ENCODE measurements around the gene LRRC8B.
"Not testable (repeated sequence)": the region's sequence is repeated elsewhere in the genome, so short reads cannot be mapped to it uniquely, and the experiment has no call there.

Gene LRRC8B

DNA sequence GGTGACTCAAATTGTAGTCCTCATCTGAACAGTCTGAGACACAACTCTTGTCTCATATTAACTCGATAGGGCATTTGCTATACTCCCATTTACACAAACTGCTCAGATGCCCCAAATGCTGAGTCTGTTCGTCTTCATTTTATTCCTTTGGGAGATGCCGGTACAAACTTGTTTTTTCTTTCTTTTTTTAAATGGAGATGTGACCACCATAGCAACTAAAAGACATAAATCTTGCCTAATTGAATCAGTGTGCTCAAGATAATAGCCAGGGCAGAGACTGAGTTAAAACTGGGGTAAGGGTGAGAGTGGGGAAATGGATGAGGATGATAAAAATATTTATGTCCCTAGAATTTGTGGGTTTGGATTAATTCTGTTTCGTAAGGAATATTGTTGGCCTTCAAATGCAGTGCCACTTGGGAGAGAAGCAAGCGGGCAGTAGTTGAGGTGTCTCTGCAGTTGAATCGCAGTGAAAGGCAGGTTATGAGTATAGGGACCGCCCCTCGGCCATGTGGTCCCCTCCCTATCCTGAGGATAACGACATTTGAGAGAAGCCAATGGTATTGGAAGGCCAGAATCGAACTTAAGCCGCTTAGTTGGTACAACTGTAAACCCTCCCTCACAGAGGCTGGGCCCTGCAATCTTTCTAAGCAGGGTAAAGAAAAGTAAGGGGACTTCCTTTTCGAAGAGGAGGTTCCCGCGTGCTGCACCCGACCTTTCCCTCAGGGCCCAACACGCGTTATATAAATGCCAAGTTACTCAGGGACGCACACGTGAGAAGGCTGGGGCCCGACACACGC, 859 bp upstream of the LRRC8B start:
- DNase-seq (ENCODE audit: low read depth in 3 of 3, low spot score in 1 of 3): peak in 1 of 3 donors; percentile 14

DNA sequence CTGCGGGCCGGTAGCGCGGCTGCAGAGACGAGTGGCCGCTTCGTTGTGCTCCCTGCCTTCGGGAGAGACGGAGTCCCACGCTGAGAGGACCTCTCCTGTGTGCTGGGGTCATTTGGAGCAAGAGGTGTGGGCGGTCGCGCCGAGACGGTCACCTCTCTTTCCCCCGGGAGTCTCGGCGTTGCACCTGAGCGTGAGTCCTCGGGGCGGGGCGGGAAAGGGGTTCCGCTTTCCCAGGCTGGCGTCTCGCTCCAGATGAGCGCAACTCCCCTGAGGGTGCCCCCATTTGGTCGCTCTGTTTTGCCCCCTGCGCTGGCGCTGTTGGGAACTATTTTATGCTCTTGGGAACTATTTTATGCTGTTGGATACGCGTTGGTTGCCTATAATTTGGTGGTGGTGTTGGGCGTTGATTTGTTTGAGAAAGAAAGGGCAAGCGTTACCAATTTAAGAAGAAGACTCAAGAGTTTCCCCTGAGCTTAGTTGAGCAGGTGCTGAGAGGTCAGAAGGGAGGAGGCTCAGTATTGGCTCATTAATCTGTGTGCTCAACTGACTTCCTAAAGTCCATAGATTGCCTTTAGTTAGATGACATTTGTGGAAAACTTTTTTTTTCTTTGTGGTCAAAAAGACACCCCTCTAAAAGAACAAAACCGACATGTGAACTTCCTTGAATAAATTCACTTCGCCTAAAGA, 683 bp downstream of the LRRC8B start:
- peak in 1 of 3 donors; percentile 37 for DNase-seq (ENCODE audit: low read depth in 3 of 3, low spot score in 1 of 3)

GRCh38 chr1:89527256-89527655, 2.6 kb downstream of the LRRC8B start:
- DNase-seq (ENCODE audit: low read depth in 3 of 3, low spot score in 1 of 3): no peak

DNA sequence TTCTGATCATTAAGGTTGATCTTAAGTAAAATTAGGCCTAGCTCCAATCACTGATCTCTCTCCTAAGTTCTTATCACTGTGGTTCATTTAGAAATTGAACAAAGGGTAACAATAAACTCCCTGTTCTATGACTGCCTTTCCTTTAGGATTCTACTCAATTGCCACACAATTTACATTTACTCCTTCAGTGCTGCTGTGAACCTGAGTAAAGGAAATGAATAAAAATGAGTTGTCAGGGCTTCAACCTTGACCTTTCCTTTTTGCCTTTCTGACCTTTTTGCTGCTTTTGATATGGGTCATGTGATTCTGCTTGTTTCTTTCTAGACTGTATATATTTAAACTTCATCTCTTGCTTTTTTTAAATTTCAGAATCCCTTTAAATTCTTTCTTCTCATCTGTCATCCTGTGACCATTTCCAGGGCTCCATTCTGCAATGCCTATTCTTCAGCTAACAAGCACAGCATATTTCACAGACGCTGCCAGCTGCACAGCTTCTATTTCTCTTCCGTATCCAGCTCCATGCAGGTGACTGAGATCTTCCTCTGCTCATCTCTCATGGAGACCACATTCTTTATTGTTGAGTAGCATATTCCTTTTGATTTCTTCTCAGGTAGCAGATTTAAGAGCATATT, 3.2 kb downstream of the LRRC8B start:
- DNase-seq (ENCODE audit: low read depth in 3 of 3, low spot score in 1 of 3): no peak

- DNase-seq (ENCODE audit: low read depth in 3 of 3, low spot score in 1 of 3): no peak
Measured at GRCh38 chr1:89528382-89528780, 3.8 kb downstream of the LRRC8B start.

DNA sequence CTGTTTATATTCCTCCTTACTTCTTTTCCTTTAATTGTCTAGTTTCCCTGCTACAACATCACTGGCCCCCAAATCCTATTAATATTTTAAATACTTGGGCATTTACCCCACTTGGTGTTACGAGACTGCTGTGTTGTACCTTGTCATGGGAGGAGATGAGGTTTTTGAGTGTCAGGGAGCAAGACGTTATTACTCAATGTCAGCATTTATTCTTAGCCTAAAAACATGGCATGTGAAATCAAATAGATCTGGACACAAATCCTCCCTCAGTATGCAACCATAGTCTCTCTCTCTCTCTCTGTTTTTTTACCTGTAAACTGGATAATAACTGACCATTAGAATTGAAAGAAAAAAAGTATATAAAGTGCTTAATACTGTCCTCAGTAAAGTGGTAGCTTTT, 4.6 kb downstream of the LRRC8B start:
- DNase-seq (ENCODE audit: low read depth in 3 of 3, low spot score in 1 of 3): no peak

DNA sequence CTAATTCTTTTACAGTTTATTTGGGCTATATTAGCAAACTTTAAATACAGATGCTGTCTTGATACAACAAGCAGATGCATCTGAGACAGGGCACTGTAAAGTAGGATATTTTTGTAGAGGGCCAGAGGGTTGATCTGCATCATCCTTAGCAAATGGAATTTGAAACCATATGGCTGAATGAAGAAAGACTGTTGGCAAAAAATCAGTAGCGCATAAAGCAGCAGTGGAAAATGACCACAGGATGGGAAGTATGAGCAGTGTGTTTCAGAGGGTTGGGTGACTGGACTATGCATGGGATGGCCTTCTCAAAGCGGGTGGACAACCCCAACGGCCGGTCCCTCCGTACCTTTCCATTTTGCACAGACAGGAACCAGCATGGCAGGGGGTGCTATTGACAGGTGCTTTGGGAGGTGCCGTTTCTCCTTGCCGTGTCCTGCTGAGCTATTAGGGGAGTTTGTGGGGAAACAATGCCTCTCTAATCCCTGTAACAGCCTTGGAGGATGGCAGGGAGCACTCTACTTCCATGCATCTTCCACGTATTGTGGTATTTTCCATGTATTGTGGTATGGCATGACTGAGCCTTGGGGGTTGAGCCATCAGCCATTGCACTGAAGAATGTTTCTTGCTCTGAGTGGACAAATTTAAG, 5.9 kb downstream of the LRRC8B start:
- no peak for DNase-seq (ENCODE audit: low read depth in 3 of 3, low spot score in 1 of 3)

DNA sequence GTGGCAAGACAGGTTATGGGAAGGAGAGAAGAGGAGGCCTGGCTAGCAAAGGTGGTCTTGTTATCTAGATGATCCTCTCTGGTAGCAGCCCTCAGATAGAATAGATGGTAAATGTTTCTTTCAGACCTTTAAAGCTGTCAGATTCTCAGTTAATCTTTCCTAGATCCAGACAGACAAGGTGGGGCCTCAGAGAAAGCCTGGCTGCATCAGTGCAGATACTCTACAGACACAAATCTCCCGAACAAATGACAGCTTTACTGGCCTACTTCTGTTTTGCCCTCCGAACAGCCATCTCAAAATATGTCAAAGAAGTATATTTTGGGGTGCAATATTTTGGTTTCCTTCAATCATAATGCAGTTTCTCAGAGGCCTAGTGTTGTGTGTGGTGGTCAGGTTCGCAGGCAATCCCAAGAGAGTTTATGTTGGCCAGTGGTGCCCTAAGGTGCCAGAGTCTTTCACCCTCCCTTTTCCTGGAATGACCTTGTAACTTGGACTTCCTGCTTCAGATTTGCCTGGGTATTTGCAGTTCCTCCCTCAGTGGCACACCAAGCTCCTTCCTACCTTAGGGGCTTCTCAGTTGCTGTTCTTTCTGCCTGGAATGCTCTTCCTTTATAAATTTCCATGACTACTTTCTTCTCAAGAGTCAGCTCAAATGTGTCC, 7.0 kb downstream of the LRRC8B start:
- no peak for DNase-seq (ENCODE audit: low read depth in 3 of 3, low spot score in 1 of 3)

- no peak for DNase-seq (ENCODE audit: low read depth in 3 of 3, low spot score in 1 of 3)
Measured at GRCh38 chr1:89532228-89532627, 7.6 kb downstream of the LRRC8B start.

DNA sequence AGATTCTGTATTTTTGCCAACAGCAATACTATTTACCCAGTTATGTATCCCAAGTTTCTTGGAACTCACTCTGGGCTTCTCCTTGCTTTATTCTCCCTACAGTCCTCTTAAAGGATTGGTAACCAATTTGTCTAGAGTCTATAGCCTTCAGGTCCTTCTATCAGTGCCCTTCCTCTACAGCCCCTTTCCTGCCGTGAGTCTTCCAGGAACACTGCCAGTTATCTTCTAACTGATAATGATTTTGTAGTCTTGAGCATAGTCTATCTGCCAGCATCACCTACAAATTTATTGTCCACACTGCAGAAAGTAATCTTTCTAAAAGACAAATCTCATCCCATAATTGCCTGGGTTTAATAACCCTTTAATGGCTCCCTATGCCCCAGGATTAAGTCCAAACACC, 8.2 kb downstream of the LRRC8B start:
- no peak for DNase-seq (ENCODE audit: low read depth in 3 of 3, low spot score in 1 of 3)

- DNase-seq (ENCODE audit: low read depth in 3 of 3, low spot score in 1 of 3): no peak
Measured at GRCh38 chr1:89535537-89535936, 10.9 kb downstream of the LRRC8B start.

- no peak for DNase-seq (ENCODE audit: low read depth in 3 of 3, low spot score in 1 of 3)
Measured at GRCh38 chr1:89536555-89537341, 12.1 kb downstream of the LRRC8B start.

DNA sequence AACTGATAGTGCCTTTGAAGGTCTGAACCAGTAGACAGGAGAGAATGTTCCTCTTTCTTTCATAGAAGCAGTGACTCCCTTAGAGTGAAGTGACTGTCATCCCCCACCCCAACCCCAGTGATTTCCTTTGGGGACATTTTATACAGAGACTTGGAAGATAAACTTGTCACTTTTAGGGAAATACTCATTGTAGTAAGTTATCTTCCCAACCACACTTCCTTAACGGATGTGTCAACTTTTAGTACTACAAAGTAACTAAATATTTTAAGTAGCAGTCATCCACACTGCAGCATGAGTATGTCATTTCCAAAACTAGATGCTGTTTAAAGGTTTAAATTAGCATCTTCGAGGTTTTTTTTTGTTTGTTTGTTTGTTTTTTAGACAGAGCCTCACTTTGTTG, 13.7 kb downstream of the LRRC8B start:
- no peak for DNase-seq (ENCODE audit: low read depth in 3 of 3, low spot score in 1 of 3)

DNA sequence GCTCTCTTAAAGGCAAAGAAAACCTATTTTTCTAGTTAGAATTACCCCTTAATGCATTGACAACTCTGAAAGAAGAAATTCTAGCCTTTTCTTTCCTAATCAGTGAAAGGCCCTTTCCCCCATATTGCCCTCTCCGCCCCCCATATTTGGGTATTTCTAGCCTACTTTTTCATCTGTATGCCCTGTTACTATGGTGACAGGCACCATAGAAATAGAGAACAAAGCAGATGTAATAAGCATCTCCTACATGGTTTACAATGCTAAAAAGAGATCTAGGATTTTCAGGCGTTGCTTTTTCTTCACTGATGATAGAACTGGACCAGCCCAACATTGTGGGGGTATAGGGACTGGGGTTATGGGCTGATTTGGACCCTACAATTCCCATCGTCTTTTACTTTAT, 14.5 kb downstream of the LRRC8B start:
- DNase-seq (ENCODE audit: low read depth in 3 of 3, low spot score in 1 of 3): no peak

DNA sequence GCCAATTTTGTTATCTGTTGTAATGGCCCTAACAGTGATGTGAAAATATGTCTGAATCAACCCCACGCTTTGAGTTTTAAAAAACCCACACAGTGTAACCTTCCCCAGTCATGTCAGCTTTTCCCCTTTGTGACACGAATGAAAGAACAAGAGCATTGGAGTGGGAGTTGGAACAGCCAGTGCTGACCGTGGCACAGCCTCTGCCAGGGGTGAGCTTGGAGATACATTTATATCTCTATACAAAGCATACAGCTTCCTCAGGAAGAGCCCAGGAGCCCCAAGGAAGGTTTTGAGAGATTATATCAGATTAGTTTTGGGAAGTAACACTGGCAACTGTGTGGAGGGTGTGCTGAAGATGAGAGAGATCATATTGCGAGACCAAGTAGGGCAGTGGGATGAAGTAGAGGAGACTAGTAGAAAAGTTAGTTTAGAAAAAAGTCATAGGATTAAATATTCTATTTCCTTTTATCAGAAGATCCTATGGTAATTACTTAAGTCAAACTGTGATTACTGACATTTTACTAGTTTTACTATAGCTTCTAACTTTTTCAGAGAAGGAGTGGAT, 15.9 kb downstream of the LRRC8B start:
- DNase-seq (ENCODE audit: low read depth in 3 of 3, low spot score in 1 of 3): no peak

GRCh38 chr1:89542345-89542744, 17.7 kb downstream of the LRRC8B start:
- no peak for DNase-seq (ENCODE audit: low read depth in 3 of 3, low spot score in 1 of 3)

DNA sequence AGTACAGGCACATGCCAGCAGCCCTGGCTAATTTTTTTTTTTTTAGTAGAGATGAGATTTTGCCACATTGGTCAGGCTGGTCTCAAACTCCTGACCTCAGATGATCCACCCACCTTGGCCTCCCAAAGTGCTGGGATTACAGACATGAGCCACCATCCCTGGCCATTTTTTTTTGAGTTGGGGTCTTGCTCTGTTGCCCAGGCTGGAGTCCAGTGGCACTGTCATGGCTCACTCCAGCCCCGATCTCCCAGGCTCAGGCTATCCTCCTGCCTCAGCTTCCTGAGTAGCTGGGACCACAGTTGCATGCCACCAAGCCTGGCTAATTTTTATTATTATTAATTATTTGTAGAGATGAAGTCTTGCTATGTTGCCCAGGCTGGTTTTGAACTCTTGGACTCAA, 19.0 kb downstream of the LRRC8B start:
- not testable (repeated sequence) for DNase-seq (ENCODE audit: low read depth in 3 of 3, low spot score in 1 of 3)

- no peak for DNase-seq (ENCODE audit: low read depth in 3 of 3, low spot score in 1 of 3)
Measured at GRCh38 chr1:89545264-89546038, 20.8 kb downstream of the LRRC8B start.

Measured in stimulated activated CD4-positive, alpha-beta T cell treated with anti-CD3 and anti-CD28 coated beads, TNF-alpha, amount 100 ng/mL, for 1 hour (primary cell).